Posterior cingulate gyrus (tissue), 11 donors: ENCODE data around the gene DHRS4L2.
"Not testable (repeated sequence)": the region's sequence is repeated elsewhere in the genome, so short reads cannot be mapped to it uniquely, and the experiment has no call there.

Experiments
- DNase-seq, 10 donors: peaks; one replicate each; pipeline versions ENCODE4 v3.0.0 to v3.0.0-alpha.2; 2020 to 2021; ENCODE audit warnings: mixed read lengths in 3 of 10
- intact Hi-C: fragments of 100-400 bp; cut with DNase I; formaldehyde crosslinking; loops from one replicate; pipeline ENCODE4 v1.15.1; 2023

Gene DHRS4L2

GRCh38 chr14:23969481-23970282, 19.0 kb upstream of the DHRS4L2 start:
- intact Hi-C loops: not testable (repeated sequence)
- DNase-seq: peak; percentile 38 to 92 (median 56)

- DNase-seq, intact Hi-C loops: not testable (repeated sequence)
Measured at GRCh38 chr14:23970283-23970659, 18.5 kb upstream of the DHRS4L2 start.

GRCh38 chr14:23973178-23973577, 15.6 kb upstream of the DHRS4L2 start:
- intact Hi-C loops: not testable (repeated sequence)
- peak in 1 of 10 donors; percentile 65 for DNase-seq

GRCh38 chr14:23974041-23974440, 14.7 kb upstream of the DHRS4L2 start:
- intact Hi-C loops, DNase-seq: not testable (repeated sequence)

GRCh38 chr14:23977208-23977607, 11.5 kb upstream of the DHRS4L2 start:
- DNase-seq, intact Hi-C loops: not testable (repeated sequence)

- intact Hi-C loops: not testable (repeated sequence)
- DNase-seq: peak in 1 of 10 donors; percentile 37
Measured at GRCh38 chr14:23981951-23982813, 6.5 kb upstream of the DHRS4L2 start.

- peak in 1 of 10 donors; percentile 15 for DNase-seq
- intact Hi-C loops: no loop called here
Measured at GRCh38 chr14:23984891-23985602, 3.7 kb upstream of the DHRS4L2 start.

- intact Hi-C loops: not testable (repeated sequence)
Measured at GRCh38 chr14:23988223-23988606, 514 bp upstream of the DHRS4L2 start.

GRCh38 chr14:23989734-23990445, 1.2 kb downstream of the DHRS4L2 start:
- DNase-seq: peak; percentile 50 to 95 (median 66)
- intact Hi-C loops: not testable (repeated sequence)

More at GRCh38 chr14:23988223-23988606, 514 bp upstream of the DHRS4L2 start:
- DNase-seq: peak in 1 of 10 donors; percentile 71

GRCh38 chr14:23990961-23991360, 2.2 kb downstream of the DHRS4L2 start:
- intact Hi-C loops, DNase-seq: not testable (repeated sequence)

GRCh38 chr14:23993042-23993441, 4.3 kb downstream of the DHRS4L2 start:
- intact Hi-C loops, DNase-seq: not testable (repeated sequence)

- intact Hi-C loops: not testable (repeated sequence)
Measured at GRCh38 chr14:23996009-23996408, 7.3 kb downstream of the DHRS4L2 start.

GRCh38 chr14:23996825-23997224, 8.1 kb downstream of the DHRS4L2 start:
- DNase-seq, intact Hi-C loops: not testable (repeated sequence)

More at GRCh38 chr14:23996009-23996408, 7.3 kb downstream of the DHRS4L2 start:
- DNase-seq: not testable (repeated sequence)

- DNase-seq, intact Hi-C loops: not testable (repeated sequence)
Measured at GRCh38 chr14:23999640-24000039, 10.9 kb downstream of the DHRS4L2 start.

GRCh38 chr14:24001078-24001477, 12.3 kb downstream of the DHRS4L2 start:
- DNase-seq, intact Hi-C loops: not testable (repeated sequence)

GRCh38 chr14:24001679-24002078, 12.9 kb downstream of the DHRS4L2 start:
- DNase-seq, intact Hi-C loops: not testable (repeated sequence)

- DNase-seq, intact Hi-C loops: not testable (repeated sequence)
Measured at GRCh38 chr14:24006471-24006816, 17.7 kb downstream of the DHRS4L2 start.

GRCh38 chr14:24006817-24007652, 18.3 kb downstream of the DHRS4L2 start:
- peak in 9 of 10 donors; percentile 30 to 93 (median 57) for DNase-seq
- intact Hi-C loops: not testable (repeated sequence)

GRCh38 chr14:24011051-24011450, 22.3 kb downstream of the DHRS4L2 start:
- DNase-seq: no peak
- intact Hi-C loops: no loop called here
